ENCODE results near the gene OSTF1. TPM values are rescaled to one million over a fixed set of nuclear protein-coding genes. Genes with fewer than 3 reads are reported as not detected.
A peak's percentile ranks its signal among the peaks of the same experiment; 100 is the strongest.

Gene OSTF1
- total RNA-seq, 1 donor from 2014 or later, result 37.2 TPM

DNA sequence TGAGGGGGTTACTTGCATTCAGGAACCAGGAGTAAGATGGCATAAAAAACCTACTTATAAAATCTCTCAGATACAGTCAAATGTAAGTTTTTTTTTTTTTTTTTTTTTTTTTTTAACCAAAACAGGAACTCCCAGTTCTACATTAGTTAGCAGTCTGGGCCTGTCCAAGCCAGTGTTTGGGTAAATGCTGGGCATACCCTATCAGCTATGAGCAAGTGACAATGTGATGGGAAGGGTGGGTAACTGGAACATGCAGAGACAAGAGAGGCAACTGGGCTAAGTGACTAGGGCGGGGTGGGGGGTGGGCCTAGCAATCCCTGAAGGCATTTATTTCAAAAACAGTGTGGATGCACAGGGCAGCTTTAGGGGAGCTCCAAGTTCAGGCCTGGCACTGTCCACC, 2.7 kb upstream of the OSTF1 start:
- no peak for DNase-seq (ENCODE audit: low read depth)

GRCh38 chr9:75086541-75087288, 1.6 kb upstream of the OSTF1 start:
- DNase-seq (ENCODE audit: low read depth), result peak; percentile 37

- DNase-seq (ENCODE audit: low read depth), result peak; percentile 65
Observed at GRCh38 chr9:75087289-75087823, 958 bp upstream of the OSTF1 start.

DNA sequence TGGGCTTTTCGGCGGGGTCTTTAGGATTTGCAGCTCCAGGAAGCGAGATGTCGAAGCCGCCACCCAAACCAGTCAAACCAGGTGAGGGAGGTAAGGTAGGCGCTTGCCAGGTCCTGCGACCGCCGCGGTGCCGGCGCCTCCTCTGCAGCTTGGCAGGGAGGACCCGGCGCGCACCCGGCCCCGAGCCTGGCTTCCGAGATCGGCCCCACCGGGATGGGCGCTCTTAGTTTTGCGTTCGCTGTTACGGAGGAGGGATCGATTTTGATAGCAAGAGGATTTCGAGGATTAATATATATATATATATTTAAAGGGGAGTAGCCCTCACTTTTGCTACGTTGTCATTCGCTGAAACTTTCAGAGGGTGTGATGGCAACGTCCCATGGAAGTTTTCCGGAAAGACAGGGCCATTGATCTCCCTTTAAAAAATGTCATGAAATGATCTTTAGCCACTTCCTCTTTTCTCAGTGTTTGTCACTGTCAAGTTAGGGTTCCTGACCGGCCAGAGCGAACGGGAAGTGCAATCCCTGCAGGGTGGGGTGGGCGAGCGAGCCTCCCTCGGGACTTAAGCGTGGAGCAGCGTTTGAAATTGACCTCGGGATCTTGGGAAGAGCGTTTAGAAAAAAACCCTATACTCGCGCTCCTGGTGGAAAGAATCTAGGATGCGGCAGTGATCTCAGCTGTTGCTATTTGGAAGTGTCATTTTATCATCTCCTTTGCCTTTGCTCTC, 495 bp downstream of the OSTF1 start:
- peak; percentile 42 for DNase-seq (ENCODE audit: low read depth)

DNA sequence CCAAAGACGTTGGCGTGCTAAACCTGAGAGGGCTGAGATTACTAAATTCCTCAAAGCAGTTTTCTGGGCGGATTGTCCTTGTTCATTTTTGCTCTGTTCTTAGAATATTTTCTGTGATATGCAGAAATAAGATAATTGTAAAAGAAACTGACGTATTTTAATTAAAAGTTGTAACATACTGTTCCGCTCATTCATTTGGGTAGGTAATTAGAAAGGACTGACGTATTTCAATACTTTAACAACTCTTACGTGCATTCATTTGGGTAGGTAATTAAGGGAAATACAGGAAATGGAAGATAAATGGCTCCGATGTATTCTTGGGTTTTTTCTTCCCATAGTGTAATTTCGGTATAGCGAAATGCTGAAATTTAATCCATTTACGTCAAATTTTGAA, 1.1 kb downstream of the OSTF1 start:
- DNase-seq (ENCODE audit: low read depth), result no peak

GRCh38 chr9:75090579-75090978, 2.3 kb downstream of the OSTF1 start:
- no peak for DNase-seq (ENCODE audit: low read depth)

- DNase-seq (ENCODE audit: low read depth), result no peak
Observed at GRCh38 chr9:75092766-75093165, 4.5 kb downstream of the OSTF1 start.

GRCh38 chr9:75096796-75097195, 8.5 kb downstream of the OSTF1 start:
- DNase-seq (ENCODE audit: low read depth), result no peak

DNA sequence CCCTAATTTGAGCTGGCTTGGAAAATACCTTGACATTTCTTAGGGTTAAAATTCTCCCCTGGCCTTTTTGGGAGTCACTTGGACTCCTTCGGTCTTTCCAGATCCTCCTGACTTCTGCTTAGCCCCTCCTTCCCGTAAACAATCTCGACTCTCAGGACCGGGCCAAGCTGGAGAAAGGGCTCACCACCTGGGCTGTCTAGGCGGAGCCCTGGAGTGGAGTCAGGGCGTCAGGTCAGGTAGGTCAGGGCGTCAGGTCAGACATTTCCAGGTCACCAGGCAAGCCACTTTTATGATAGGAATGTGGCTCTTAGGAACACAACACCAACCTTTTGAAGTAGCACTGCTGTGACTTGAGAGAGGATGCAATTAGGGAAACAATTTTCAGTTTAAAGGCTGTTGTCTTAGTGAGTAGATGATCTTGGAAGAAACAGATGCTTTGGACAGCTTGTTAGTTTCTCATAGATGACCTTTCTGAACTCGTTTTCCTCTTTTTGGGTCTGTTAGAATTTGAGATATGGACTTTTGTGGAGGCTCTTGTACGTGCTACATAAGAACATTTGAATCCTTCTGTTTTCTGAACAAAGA, 12.8 kb downstream of the OSTF1 start:
- DNase-seq (ENCODE audit: low read depth), result no peak

DNA sequence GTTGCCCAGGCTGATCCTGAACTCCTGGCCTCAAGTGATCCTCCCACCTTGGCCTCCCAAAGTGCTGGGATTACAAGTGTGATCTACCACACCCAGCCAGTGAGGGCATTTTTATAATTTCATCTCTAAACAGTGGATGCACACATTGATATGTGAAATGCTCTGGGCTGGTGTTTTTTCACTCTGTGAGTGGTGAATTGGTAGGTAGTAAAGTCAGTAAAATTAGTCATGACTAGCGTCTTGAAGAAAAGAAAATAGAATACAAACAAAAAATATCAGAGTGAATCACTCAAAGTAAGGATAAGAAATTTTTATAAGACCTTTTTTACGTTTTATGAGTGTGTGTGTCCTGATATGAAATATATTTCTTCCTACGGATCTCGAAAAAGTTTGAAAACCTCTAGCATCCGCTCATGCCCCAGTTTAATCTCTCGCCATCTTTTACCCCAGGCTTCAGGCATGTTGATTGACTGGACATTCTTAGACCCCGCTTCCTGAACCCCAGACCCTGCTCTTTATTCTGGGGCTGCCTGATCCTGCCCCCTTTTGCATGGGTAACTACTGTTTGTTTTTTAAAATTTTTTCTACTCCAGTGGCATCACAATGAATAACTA, 14.0 kb downstream of the OSTF1 start:
- DNase-seq (ENCODE audit: low read depth), result no peak

GRCh38 chr9:75104607-75105006, 16.3 kb downstream of the OSTF1 start:
- no peak for DNase-seq (ENCODE audit: low read depth)

DNA sequence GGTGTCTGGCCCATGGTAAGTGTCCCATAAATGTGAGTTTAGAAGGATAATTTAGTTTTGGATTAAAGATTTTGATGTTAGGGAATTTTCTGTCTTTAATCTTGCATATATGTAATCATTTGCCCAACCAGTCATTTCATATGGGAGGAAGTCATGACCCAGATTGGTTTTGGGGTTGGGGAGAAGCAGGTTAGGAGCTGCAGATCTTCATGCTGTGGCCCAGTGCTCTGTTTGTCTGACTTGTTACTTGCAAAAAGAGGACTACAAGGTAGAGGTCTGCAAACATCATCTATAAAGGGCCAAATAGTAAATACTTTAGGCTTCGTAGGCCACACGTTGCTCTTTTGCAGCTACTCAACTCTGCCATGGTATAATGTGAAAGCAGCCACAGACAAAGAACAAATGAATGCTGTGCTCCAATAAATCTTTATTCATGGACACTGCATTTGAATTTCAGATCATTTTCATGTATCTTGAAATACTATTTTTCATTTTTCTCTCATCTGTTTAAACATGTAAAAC, 16.8 kb downstream of the OSTF1 start:
- no peak for DNase-seq (ENCODE audit: low read depth)

DNA sequence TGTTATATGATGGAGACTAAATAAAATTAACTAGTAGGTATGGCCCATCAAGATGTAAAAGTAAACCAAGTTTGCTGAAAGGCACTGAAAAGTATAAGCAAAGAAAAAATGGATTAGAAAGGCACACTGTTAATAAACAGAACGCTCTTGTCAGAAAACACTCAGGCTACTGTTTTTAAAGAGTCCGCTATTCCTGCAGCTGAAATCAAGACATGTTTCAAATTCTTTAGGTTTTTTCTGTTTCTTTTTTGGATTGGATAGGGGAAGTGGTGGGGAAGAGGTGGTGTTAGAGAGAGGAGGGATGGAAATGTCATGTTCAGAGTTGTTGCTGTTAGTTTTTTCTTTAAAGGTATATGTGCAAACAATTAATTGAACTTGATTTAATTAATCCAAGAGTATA, 17.5 kb downstream of the OSTF1 start:
- no peak for DNase-seq (ENCODE audit: low read depth)

DNA sequence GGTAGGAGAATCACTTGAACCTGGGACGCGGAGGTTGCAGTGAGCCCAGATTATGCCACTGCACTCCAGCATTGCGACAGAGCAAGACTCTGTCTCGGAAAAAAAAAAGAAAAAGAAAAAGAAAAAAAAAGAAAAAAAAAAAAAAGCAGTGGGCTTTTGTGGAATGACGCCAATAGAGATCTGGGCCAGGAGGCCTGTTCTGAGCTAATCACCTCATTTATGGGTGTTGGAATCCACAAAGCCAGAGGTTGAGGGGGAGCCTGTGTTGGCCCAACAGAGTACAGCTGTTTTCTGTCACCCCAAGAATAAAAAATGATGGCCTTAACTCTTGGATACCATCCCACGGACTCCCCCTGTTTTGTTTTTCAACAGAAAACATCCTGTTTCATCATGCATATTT, 18.5 kb downstream of the OSTF1 start:
- no peak for DNase-seq (ENCODE audit: low read depth)

- no peak for DNase-seq (ENCODE audit: low read depth)
Observed at GRCh38 chr9:75108571-75108970, 20.3 kb downstream of the OSTF1 start.

- DNase-seq (ENCODE audit: low read depth), result peak; percentile 25
Observed at GRCh38 chr9:75109210-75109839, 21.0 kb downstream of the OSTF1 start.

GRCh38 chr9:75111019-75111622, 22.8 kb downstream of the OSTF1 start:
- DNase-seq (ENCODE audit: low read depth), result peak; percentile 7

- DNase-seq (ENCODE audit: low read depth), result no peak
Observed at GRCh38 chr9:75112789-75113188, 24.5 kb downstream of the OSTF1 start.

GRCh38 chr9:75116306-75116705, 28.0 kb downstream of the OSTF1 start:
- DNase-seq (ENCODE audit: low read depth), result no peak

- DNase-seq (ENCODE audit: low read depth), result no peak
Observed at GRCh38 chr9:75117564-75117963, 29.2 kb downstream of the OSTF1 start.

GRCh38 chr9:75120686-75121085, 32.4 kb downstream of the OSTF1 start:
- DNase-seq (ENCODE audit: low read depth), result no peak

Data from renal cortical epithelial cell (primary cell).